IgD-negative memory B cell (primary cell): ENCODE measurements around the gene USP32. TPM values are rescaled to one million over a fixed set of nuclear protein-coding genes. Genes with fewer than 3 reads are reported as not detected.
A peak's percentile ranks its signal among the peaks of the same experiment; 100 is the strongest.
"Not testable (repeated sequence)": the region's sequence is repeated elsewhere in the genome, so short reads cannot be mapped to it uniquely, and the experiment has no call there.

Source experiments
- H3K27ac Mint-ChIP-seq, 3 donors: one replicate each; pipeline ENCODE4 v1.8.0; 2020 to 2022; ENCODE audit warnings: mild to moderate bottlenecking in 3 of 3, mixed read lengths in 3 of 3, moderate library complexity in 1 of 3
- H3K27me3 Mint-ChIP-seq: one replicate; pipeline ENCODE4 v1.8.0; 2021; ENCODE audit warnings: mixed read lengths
- H3K36me3 Mint-ChIP-seq: one replicate; pipeline ENCODE4 v1.8.0; 2020; ENCODE audit warnings: mild to moderate bottlenecking, mixed read lengths
- H3K4me1 Mint-ChIP-seq, 3 donors: one replicate each; pipeline ENCODE4 v1.8.0; 2020 to 2022; ENCODE audit warnings: mixed read lengths in 3 of 3, mild to moderate bottlenecking in 1 of 3
- H3K4me3 Mint-ChIP-seq, 4 donors: one replicate each; pipeline ENCODE4 v1.8.0; 2020 to 2022; ENCODE audit warnings: mild to moderate bottlenecking in 4 of 4, mixed read lengths in 4 of 4, moderate library complexity in 3 of 4
- H3K9me3 Mint-ChIP-seq, 3 donors: one replicate each; pipeline ENCODE4 v1.8.0; 2020 to 2021; ENCODE audit warnings: mixed read lengths in 3 of 3, mild to moderate bottlenecking in 1 of 3
- polyA plus RNA-seq: library from polyadenylated mRNA; unstranded; fragments of 300-500 nt; fragmentation: Illumina TruSeq; gene quantifications from one replicate; pipeline ENCODE4 v1.2.3, GENCODE V29; 2021

USP32 gene
- polyA plus RNA-seq, 1 donor from 2014 or later, result 6.5 TPM

DNA sequence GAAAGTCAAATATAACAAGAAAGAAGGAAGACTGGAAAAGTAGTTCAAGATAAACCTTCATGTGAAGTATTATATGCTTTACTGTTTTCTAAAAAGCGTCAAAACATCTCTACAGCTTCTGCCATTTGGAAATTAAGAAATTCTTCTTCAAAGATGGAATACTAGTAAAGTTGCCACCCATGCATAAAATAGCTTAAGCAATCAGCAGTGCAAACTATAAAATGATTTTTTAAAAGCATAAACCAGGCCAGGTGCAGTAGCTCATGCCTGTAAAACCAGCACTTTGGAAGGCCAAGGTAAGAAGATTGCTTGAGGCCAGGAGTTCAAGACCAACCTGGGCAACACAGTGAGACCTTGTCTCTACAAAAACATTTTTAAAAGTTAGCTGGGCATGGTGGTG is 68.2 kb downstream of the USP32 start:
- Mint-ChIP-seq H3K27me3 (no peaks in the 10 kb centered on the region), H3K4me1 (peaks cover 10 to 21% (median 11%) of the 10 kb centered on the region in 3 donors), H3K27ac (no peak overlapping the region), H3K9me3 (no peaks in the 10 kb centered on the region), H3K4me3 (no peak overlapping the region), H3K36me3 (peaks cover 7% of the 10 kb centered on the region)

DNA sequence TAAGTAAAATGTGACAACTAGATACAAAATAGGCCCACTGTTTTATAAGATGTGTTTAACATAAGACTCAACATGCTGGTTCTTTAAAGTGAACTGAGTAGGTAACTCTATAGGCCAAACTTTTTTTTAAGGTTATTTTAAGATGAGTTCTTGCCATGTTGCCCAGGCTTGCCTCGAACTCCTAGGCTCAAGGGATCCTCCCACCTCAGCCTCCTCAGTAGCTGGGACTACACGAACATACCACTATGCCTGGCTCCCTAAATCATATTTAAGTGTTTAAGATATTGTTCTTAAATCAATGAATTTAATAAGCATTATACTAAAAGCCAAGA is 69.9 kb downstream of the USP32 start:
- no peaks in the 10 kb centered on the region for H3K9me3 Mint-ChIP-seq
- no peak overlapping the region for H3K4me3 Mint-ChIP-seq
- peaks cover 10 to 25% (median 11%) of the 10 kb centered on the region in 3 donors for H3K4me1 Mint-ChIP-seq
- H3K36me3 Mint-ChIP-seq, result peaks cover 1% of the 10 kb centered on the region
- H3K27ac Mint-ChIP-seq, result peak overlapping the region in 1 of 3 donors; percentile 51
- no peaks in the 10 kb centered on the region for H3K27me3 Mint-ChIP-seq

DNA sequence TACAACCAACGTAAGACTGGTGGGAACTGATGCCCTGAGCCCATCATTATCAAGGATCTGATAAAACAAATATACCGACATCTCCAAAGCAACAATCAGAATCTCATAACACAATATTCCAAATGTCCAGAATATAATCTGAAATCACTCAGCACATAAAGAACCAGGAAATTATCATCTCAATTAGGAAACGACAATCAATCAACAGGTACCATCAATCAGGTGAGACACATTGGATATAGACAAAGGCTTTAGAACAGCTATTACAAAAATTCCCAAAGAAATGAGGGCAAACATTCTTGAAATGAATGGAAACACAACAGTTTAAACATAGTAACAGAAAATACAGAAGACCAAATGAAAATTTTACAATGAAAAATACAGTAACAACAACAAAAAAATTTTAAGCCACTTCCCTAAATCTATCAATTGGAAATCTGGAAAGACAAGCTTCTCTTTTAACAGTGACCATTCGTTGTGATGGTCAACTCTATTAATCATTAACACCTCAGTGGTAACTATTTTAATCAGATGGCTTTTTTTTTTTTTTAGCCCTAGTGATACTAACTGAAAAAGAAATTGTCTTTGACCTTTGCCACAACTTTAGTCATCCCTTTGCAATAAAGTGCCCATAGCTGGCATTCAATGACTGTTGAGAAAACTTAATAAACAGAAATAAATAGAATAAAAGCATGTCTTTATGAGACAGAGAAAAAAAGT is 70.4 kb downstream of the USP32 start:
- no peak overlapping the region for H3K4me3 Mint-ChIP-seq
- H3K27me3 Mint-ChIP-seq, result no peaks in the 10 kb centered on the region
- H3K36me3 Mint-ChIP-seq, result no peaks in the 10 kb centered on the region
- peaks cover 10 to 30% (median 10%) of the 10 kb centered on the region in 3 donors for H3K4me1 Mint-ChIP-seq
- peak overlapping the region in 1 of 3 donors; percentile 51 for H3K27ac Mint-ChIP-seq
- H3K9me3 Mint-ChIP-seq, result no peaks in the 10 kb centered on the region

DNA sequence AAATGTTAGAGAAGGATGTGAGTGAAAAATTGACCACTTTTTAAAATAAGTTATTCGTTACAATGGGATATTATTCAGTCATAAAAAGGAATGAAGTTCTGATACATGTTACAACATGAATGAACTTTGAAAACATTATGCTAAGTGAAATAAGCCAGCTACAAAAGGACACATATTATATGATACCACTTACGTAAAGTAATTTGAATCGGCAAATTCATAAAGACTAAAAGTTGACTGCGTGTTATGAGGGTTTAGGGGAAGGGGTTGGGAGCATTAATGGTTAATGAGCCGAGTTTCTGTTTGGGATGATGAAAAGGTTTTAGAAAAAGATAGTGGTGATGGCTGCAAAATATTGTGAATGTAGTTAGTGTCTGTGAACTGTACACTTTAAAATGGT is 73.1 kb downstream of the USP32 start:
- Mint-ChIP-seq H3K9me3 (no peaks in the 10 kb centered on the region), H3K27me3 (no peaks in the 10 kb centered on the region)

DNA sequence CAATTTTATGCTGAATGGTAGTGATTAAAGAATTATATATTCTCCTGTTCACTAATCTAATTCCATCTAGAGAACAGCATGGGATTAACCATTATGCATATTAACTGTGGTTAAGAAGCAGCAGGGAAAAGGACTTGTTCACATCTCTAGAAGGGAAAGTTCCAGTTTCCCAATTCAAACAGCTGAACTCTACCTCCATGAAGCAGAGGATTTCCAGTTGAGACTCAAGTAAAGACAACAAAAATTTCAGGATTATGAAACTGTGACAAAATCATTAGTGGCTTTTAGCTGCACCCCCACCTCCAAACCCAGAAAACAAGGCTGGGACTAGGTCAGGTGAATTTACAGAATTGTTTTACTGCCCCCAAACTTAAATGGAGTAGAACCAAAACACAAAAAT is 73.6 kb downstream of the USP32 start:
- Mint-ChIP-seq H3K36me3 (peaks cover 2% of the 10 kb centered on the region), H3K27ac (peak overlapping the region in 1 of 3 donors; percentile 14), H3K27me3 (no peaks in the 10 kb centered on the region)

More for the DNA sequence above, 73.1 kb downstream of the USP32 start:
- peaks cover 18 to 39% (median 23%) of the 10 kb centered on the region in 3 donors for H3K4me1 Mint-ChIP-seq
- peak overlapping the region in 1 of 3 donors; percentile 14 for H3K27ac Mint-ChIP-seq
- H3K36me3 Mint-ChIP-seq, result no peaks in the 10 kb centered on the region
- H3K4me3 Mint-ChIP-seq, result no peak overlapping the region

DNA sequence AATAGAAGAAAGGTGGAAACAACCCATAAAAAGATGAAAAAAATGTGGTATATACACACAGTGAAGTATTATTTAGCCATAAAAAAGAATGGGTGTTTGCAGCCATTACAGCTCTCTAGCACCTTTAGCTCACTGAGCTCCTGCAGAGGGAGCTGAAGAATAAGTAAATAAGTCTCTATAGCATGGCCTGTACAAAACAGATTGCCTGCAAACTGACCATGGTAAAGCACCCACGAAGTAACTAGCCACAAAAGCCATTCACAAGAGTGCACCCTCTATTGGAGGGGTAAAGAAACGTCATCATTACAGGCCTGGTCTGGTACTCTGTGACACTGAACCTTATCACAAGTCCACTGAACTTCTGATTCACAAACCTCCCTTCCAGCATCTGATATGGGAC is 76.3 kb downstream of the USP32 start:
- H3K27me3 Mint-ChIP-seq, result no peaks in the 10 kb centered on the region
- peaks cover 0 to 1% (median 0%) of the 10 kb centered on the region in 3 donors for H3K9me3 Mint-ChIP-seq
- peaks cover 14 to 29% (median 24%) of the 10 kb centered on the region in 3 donors for H3K4me1 Mint-ChIP-seq
- no peak overlapping the region for H3K4me3 Mint-ChIP-seq
- peaks cover 6% of the 10 kb centered on the region for H3K36me3 Mint-ChIP-seq
- H3K27ac Mint-ChIP-seq, result no peak overlapping the region

More for the DNA sequence above, 73.6 kb downstream of the USP32 start:
- H3K4me1 Mint-ChIP-seq, result peaks cover 21 to 40% (median 26%) of the 10 kb centered on the region in 3 donors
- no peaks in the 10 kb centered on the region for H3K9me3 Mint-ChIP-seq
- H3K4me3 Mint-ChIP-seq, result no peak overlapping the region

DNA sequence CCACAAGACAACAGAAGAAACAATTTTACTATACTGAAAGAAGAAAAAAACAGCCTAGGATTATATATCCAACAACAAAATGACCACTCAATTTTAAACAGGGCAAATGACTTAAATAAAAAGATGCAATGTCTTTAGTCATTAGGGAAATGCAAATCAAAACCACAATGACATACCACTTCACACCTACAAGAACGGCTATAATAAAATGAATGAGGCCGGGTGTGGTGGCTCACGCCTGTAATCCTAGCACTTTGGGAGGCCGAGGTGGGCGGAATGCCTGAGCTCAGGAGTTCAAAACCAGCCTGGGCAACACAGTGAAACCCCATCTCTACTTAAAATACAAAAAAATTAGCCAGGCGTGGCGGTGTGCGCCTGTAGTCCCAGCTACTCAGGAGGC is 77.0 kb downstream of the USP32 start:
- H3K36me3 Mint-ChIP-seq, H3K9me3 Mint-ChIP-seq, H3K27me3 Mint-ChIP-seq: not testable (repeated sequence)
- Mint-ChIP-seq H3K27ac (peak overlapping the region in 1 of 3 donors; percentile 8), H3K4me1 (peaks cover 14 to 28% (median 20%) of the 10 kb centered on the region in 3 donors), H3K4me3 (peak overlapping the region in 1 of 4 donors; percentile 45)

DNA sequence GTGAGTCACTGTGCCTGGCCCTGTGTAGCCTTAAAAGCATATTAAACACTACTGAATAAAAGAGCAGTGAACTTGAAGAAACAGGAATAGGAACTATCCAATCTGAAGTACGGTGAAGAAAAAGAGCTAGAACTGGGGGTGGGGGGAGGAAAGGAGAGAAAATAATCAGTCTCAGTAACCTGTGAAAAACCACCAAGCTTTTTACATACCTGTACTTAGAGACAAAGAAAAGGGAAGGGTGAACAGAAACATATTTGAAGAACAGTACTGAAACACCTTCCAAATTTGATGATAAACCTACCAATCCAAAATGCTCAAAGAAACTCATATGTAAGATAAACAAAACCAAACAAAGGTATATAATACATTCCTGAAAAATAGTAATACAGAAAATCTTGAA is 77.5 kb downstream of the USP32 start:
- Mint-ChIP-seq H3K27ac (peak overlapping the region in 1 of 3 donors; percentile 60), H3K4me1 (peaks cover 14 to 28% (median 20%) of the 10 kb centered on the region in 3 donors), H3K36me3 (peaks cover 6% of the 10 kb centered on the region), H3K9me3 (peaks cover 0 to 3% (median 0%) of the 10 kb centered on the region in 3 donors), H3K27me3 (no peaks in the 10 kb centered on the region), H3K4me3 (peak overlapping the region in 1 of 4 donors; percentile 45)

DNA sequence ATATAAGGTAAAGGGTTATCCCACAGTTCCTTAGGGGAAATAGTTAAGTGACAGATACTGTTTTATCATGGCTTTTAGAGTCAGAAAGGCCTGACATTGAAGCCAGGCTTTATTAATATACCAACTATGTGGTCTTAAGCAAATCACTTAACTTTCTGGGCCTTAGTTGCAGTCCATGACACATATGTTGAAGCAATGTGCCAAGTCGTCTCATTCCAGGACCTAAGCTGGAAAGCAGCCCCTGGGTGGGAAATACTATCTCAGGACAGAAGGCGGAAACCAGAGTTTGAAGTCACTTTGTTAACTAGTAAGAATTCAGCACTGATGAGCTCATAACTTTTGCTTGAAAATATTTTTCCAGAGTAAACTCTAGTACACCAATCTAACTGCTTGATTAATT is 80.0 kb downstream of the USP32 start:
- Mint-ChIP-seq H3K27me3 (no peaks in the 10 kb centered on the region), H3K27ac (no peak overlapping the region), H3K4me1 (peaks cover 17 to 27% (median 21%) of the 10 kb centered on the region in 3 donors), H3K4me3 (no peak overlapping the region), H3K36me3 (peaks cover 10% of the 10 kb centered on the region), H3K9me3 (peaks cover 0 to 3% (median 0%) of the 10 kb centered on the region in 3 donors)

GRCh38 chr17:60311186-60311585 is 80.7 kb downstream of the USP32 start:
- Mint-ChIP-seq H3K27me3 (no peaks in the 10 kb centered on the region), H3K4me1 (peaks cover 17 to 29% (median 21%) of the 10 kb centered on the region in 3 donors), H3K9me3 (peaks cover 0 to 3% (median 0%) of the 10 kb centered on the region in 3 donors), H3K36me3 (peaks cover 10% of the 10 kb centered on the region), H3K27ac (no peak overlapping the region), H3K4me3 (no peak overlapping the region)

- H3K9me3 Mint-ChIP-seq, result peaks cover 0 to 2% (median 0%) of the 10 kb centered on the region in 3 donors
- peak overlapping the region in 2 of 4 donors; percentile 66 to 89 for H3K4me3 Mint-ChIP-seq
- H3K27me3 Mint-ChIP-seq, result no peaks in the 10 kb centered on the region
- H3K27ac Mint-ChIP-seq, result peak overlapping the region; percentile 12 to 77 (median 59)
- H3K36me3 Mint-ChIP-seq, result peaks cover 6% of the 10 kb centered on the region
- peaks cover 20 to 24% (median 21%) of the 10 kb centered on the region in 3 donors for H3K4me1 Mint-ChIP-seq
Measured at GRCh38 chr17:60305141-60305540, 86.8 kb downstream of the USP32 start.

GRCh38 chr17:60304502-60304901 is 87.4 kb downstream of the USP32 start:
- peaks cover 20 to 24% (median 21%) of the 10 kb centered on the region in 3 donors for H3K4me1 Mint-ChIP-seq
- no peak overlapping the region for H3K4me3 Mint-ChIP-seq
- H3K36me3 Mint-ChIP-seq, result peaks cover 6% of the 10 kb centered on the region
- H3K27ac Mint-ChIP-seq, result no peak overlapping the region
- peaks cover 0 to 2% (median 0%) of the 10 kb centered on the region in 3 donors for H3K9me3 Mint-ChIP-seq
- H3K27me3 Mint-ChIP-seq, result no peaks in the 10 kb centered on the region

- no peak overlapping the region for H3K4me3 Mint-ChIP-seq
- H3K9me3 Mint-ChIP-seq, result peaks cover 0 to 2% (median 0%) of the 10 kb centered on the region in 3 donors
- peaks cover 19 to 24% (median 19%) of the 10 kb centered on the region in 3 donors for H3K4me1 Mint-ChIP-seq
- peaks cover 4% of the 10 kb centered on the region for H3K36me3 Mint-ChIP-seq
- no peak overlapping the region for H3K27ac Mint-ChIP-seq
- no peaks in the 10 kb centered on the region for H3K27me3 Mint-ChIP-seq
Measured at GRCh38 chr17:60303406-60304099, 88.4 kb downstream of the USP32 start.

DNA sequence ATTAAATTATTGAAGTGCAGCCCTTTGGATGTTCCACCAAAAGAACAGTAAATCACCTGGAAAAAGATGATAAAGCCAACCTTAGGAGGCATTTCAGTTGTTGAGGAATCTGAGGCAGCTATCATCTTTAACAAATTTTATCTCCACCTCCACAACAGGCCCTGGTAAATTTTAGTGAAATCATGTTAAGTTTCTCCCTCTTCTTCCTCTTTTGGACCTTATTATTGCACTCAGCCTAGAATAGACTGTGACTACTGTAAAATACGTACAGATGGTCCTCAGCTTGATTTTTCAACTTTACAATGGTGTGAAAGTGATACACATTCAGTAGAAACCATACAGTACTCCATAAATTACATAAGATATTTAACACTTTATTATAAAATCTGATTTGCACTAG is 90.3 kb downstream of the USP32 start:
- H3K9me3 Mint-ChIP-seq, result peaks cover 0 to 2% (median 0%) of the 10 kb centered on the region in 3 donors
- peaks cover 13 to 21% (median 16%) of the 10 kb centered on the region in 3 donors for H3K4me1 Mint-ChIP-seq
- no peaks in the 10 kb centered on the region for H3K27me3 Mint-ChIP-seq
- H3K27ac Mint-ChIP-seq, result no peak overlapping the region
- H3K4me3 Mint-ChIP-seq, result no peak overlapping the region
- H3K36me3 Mint-ChIP-seq, result peaks cover 1% of the 10 kb centered on the region

- Mint-ChIP-seq H3K27ac (no peak overlapping the region), H3K36me3 (peaks cover 1% of the 10 kb centered on the region), H3K4me1 (peaks cover 12 to 19% (median 16%) of the 10 kb centered on the region in 3 donors), H3K9me3 (peaks cover 0 to 2% (median 0%) of the 10 kb centered on the region in 3 donors), H3K27me3 (no peaks in the 10 kb centered on the region), H3K4me3 (no peak overlapping the region)
Measured at GRCh38 chr17:60300949-60301348, 91.0 kb downstream of the USP32 start.
